ENCODE data around the gene CIB4.

Gene CIB4

DNA sequence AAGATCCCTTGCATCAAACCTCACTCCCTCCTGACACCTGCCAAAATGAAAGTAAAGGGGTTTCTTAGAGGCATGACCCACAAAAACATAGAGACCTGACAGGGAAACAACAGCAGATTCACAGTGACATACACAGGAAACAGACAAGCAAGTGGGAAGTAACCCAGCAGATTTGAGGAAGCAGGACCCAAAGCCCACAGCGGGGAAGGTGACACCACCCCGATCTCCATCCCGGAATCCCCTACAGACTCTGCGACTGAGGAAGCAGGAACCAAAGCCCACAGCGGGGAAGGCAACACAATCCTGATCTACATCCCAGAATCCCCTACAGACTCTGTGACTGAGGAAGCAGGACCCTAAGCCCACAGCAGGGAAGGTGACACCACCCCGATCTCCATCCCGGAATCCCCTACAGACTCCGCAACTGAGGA, 21.6 kb downstream of the CIB4 start:
- DNase-seq = no peak

DNA sequence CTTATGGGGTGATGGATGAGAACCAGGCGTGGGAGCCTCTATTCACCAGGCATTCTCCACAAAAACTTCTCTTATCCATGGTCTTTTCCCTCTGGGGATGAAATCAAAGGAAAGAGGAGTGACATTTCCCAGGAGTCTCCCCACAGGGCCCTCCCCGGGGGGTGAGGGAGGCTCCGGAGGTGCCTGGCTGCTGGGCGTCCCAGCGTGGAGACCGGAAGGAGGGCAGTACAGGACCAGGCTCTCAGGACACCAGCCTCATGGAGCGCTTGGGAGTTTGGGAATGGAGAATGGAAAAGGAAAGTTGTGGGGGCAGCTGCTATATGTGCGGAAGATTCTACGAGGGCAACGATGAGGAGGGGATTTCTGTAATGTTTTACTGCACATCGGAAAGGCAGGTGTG, 22.1 kb downstream of the CIB4 start:
- no peak for DNase-seq

DNA sequence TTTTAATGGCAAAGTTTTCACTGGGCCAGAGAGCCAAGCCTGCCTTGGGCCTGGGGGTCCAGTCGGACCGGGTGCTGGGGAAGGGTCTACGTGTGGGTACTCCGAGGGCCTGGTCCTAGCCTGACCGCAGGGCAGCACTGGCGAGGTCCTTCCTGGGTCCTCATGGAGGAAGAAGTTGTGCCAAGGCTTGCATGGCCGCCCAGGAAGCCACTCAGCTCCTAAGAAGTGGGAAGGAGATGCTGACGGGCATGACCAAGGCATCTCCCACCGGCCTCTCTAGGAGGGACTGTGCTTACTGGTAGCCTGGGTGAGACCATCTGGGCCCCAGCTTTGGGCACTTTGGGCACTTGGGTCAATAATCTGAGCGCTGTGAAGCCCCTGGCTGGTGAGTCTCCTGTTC, 22.6 kb downstream of the CIB4 start:
- no peak for DNase-seq

DNA sequence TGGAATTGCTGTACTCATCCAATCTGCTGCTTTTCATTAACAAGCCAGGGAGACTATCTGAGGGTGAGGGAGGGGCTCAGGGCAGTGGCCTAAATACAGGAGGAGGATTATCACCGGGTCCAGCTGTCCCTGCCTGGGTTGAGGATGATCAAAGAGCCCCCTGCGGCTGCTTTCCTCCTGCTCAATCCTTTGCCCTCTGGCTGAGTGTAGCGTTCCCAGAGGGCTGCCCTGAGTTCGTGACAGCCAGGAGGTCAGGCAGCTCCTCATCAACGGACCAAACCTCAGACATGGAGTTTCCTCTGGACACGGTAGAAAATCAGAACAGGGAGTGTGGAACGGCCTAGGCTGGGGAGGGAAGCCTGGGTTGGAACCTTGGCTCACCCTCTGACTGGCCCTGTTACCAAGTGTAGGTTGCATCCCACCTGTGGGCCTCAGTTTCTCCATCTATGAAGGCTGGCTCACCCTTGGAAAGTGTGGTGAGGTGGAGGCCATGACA, 23.5 kb downstream of the CIB4 start:
- DNase-seq = no peak

DNA sequence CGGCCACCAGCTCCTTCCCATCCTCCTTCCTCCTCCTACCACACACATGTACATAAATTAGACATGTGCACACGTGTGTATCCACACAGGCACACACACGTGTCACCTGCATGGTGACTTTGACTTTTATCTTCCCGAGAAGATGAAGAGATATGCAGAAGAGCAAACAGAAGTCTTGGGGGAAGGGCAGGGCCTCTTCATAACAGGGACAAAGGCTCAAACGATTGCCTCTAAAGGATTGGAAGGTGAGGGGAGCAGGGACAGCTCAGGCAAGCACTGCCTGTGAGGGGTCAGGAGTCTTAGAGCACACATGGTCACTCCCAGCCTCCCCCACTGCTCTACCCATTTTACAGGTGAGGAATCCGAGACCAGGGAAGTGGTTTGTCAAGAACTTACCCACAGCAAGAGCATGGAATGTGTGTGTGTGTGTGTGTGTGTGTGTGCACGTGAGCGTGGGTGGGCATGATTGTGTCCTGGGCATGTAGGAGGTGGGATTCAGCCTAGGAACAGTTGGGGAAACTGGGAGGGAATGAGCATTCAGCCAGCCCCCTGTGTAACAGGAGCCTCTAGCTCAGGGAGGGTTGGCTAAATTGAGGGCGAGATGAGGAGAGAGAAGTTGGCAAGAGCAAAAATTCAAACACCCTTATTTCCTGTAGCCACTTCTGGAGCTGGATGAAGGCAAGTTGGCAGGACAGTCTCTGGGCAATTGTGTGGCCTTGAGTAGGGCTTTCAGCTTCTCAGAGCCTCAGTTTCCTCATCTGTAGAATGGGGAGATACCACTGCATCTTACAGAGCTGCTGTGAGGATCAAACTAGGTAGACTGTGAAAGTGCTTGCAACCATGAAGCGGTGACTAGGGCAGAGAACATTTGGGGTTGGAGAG, 24.2 kb downstream of the CIB4 start:
- DNase-seq = no peak

DNA sequence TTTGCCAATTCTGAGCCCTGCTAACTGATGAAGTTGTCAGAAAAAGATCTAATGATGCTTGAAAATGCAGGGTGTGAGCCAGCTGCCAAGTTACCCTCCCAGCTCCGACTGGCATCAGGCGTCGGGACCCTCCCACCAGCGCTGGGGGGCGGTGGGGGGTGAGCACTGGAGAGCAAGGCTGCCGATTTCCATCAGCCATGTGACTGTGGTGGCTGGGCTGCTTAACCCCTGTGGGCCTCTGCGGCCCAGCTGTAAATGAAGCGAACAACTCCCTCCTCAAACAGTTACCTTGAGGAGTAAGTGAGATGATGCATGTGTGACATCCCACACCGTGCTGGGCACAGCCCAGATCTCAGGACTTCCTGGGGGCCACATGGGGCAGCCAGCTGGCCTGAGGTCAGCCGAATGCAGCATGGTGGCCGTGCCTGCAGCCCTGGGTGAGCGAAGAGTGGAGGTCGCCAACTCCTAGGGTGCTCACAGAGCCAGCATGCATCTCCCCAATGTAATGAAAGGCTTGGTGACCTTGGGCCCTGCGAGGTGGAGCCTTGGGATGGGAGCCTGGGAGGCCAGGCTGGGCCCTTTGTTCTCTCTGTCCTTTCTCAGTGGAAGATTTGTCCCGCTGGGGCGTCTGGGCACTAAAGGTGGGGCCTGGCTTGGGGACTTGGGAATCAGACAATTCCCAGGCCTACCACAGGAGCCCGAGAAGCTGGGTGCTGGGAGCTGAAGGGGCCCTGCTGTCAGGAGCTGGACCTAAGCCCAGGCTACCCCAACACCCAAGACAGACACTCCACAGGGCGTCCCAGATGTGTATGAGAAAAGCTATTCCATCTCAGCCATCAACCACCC, 25.1 kb downstream of the CIB4 start:
- DNase-seq = no peak

DNA sequence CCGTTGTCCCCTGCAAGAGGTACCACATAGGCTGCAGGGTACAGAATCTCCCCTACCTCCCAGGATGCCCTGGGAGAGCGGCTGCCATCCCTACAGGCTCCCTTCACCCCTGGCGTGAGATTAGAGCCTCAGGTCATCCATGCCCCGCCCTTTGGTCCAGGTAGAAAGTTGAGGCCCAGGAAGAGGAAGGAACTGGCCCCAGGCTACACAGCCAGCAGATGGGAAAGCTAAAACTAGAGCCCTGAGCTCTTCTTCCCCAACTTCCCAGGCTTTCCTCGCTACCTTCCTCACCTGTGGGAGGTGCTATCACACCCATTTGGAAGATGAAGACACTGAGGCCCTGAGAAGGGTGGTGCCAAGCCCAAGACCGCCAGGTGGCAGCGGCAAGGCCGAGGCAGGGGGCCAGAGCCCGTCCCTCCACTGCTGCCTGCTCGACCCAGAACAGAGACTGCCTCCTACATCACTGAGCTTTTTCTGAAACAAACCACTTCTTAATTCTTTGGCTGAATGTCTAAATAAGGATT, 25.8 kb downstream of the CIB4 start:
- no peak for DNase-seq

DNA sequence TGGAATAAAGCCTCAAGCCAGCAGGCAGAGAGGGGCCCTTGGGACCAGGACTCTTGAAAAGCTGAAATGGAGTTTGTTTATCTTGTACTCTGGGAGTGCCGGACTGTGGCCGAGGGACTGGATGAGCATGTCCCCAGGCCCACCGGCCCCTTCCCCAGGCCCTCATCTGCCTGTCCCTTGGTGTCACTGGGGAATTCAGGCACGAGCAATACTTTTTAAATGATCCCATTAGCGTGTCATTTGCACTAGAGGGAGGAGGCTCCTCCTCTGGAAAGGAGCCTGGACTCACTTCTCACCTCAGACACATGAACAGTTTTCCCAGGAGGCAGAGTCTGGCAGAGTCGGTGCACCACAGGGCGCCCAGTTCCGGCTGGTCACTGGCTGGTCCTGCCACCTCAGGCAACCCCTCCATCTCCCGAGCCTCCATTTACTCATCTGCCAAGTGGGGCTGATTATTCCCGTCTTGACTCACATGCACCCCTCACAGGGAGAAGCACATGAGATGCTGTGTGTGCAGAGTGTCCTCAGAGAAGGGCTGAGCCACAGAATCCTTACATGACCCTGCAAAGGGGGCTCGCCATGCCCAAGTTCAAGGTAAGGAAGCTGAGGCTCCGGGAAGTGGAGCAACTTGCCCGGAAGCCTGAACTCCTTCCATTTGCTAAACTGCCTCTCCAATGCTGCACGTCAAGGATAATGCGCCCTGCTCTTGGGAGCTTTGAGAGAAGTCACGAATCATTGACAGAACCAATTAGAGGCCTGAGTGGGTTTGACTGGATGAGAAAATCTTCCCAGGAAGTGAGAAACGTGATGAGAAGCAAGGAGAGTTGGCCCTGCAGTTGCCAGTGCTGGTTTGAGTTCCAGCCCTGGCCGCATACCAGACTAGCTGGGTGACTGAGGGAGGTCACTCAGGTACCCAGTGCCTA, 26.7 kb downstream of the CIB4 start:
- no peak for DNase-seq

DNA sequence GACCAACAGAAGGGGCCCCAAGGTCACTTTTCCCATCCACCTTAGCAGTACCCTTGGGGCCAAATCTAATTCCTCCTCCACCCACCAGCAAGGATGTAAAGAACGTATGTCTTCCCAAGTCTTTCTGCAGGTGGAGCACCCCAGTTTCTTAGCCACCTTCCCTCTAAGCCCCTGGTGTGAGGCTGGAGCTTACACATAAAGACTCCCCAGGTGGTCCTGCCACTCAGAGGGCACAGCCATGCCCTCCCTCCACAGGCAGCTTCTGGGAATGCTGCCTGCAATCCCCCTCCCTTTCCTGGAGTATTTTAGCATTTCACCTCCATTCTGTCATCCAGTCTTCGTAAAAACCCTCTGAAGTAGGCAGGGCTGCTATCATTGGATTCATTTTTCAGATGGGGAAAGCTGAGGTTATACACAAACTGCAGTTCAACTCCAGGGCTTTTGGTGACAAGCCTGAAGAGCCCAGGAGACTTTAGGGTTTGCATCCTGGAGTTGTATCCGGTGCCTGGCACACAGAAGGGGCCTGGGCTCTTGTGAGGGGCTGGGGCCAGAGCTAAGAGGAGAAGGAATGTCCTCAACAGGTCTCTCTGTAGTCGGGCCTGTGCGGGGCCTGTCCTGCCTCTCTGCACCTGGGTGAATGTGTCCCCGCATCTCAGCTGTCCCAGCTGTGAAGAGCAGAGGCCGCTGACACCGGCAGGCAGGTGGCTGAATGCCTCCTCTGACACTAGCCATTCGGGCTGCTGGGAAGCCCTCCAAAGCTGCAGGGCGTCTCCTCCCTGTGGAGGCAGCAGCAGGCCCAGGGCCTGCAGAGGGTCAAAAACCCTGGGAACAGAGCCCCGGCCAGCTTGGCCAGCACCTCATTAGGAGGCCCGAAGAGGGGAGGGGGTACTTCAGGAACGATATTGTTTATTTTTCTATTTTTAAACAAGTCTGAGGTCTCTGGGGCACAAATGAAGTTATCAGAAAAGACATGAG, 27.6 kb downstream of the CIB4 start:
- no peak for DNase-seq

DNA sequence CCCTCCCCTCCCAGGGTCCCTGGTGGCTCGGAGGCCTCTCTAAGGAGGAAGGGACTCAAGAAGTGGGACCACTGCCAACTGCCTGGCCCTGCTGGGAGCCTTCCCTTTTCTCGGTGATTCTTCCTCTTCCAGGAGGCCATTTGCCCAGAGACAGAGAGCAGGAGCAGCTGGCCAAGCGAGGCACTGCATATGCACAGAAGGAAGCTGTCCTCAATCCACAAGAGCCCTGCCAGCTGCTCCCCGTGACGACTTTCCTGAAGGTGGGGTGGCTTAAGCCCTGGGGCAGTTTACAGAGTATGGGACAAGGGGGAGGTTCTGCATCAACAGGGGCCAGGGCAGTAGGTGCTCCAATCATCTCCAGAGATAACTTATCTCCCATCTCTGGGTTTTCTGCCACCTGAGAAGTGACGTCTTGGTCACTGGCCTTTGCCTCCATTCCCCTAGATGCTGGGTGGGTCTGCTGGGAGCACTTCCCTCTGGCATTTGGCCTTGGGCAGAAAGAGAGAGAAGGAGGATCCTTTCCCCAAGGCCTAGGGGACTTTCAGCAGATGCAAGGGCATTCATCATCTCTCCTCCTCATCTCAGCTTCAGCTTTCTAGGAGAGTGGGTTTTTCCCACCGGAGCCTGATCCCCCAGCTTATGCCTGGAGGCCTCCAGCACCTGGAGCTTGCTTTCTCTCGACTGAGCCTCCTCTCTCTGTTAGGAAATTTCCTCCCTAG, 28.5 kb downstream of the CIB4 start:
- no peak for DNase-seq

DNA sequence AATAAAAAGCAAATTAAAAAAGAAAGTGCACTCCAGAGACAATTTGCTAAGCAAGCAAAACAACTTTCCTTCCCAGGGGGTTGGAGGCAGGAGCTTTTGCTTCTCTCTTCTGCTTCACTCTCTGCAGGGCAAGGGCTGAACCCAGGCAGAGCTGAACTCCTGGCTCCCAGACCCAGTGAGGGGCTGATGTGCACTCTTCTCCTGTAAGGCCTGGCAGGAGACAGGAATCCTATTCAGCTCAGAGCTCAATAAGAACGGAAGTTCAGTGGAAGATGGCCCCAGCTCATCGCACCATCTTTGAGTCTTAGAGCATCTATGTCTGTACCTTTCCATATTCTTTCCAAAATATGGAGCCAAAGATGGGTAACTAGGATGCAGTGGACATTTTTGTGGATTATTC, 29.1 kb downstream of the CIB4 start:
- DNase-seq = no peak

DNA sequence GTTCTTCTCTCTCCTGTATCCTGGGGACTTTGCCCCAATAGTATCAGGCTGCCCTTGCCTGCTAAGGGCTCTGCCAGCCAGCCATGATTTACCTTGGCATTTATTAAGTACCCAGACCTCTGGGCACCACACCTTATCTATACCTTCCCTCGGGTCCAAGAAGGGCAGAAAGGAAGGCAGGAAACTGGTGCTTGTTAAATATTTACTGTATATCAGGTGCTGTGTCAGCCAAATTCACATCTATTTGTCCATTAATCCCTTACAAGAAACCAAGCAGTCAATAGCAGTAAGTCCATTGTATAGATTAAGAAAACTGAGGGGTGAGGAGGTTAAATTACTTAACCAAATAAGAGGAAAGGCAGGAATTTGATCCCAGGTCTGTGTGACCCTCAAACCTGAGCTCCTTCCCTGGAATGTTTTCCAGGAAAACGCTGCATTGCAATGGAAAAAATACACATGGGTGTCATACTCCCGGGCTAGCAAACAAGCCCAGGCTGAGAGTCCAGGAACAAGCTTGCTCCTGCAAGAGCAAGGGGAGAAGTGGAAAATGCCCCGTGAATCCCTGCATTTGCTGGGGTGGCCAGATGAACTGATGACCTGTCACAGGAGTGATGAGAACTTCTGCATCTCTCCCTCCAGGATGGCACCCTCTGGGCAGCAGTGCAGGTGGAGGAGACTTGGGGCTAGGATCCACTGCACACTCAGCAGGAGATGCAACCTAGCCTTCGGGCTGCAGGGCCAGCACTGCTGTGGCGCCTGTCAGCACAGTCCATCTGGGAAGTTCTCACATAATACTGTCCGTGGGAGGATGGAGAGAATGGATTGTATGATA, 30.4 kb downstream of the CIB4 start:
- no peak for DNase-seq

DNA sequence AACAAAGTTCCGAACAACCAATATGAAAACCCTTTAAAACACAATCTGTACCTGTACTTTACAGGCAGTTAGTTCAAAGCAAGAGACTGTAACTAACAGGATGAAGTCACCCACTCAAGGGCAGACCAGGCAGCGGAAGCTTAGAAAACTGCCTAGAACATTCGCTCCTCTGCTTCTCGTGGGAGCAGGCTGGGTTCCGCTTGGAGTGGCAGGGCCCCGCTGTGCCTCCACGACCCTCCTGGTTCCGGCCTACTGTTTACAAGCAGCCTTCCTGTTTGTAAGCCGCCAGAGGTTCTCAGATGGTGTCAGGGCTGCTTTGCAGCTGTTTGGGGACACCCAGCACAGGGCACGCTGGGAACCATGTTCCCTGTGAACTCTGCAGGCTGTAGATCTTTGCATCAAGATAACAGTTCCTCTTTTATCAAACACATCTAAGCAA, 31.3 kb downstream of the CIB4 start:
- DNase-seq = no peak

DNA sequence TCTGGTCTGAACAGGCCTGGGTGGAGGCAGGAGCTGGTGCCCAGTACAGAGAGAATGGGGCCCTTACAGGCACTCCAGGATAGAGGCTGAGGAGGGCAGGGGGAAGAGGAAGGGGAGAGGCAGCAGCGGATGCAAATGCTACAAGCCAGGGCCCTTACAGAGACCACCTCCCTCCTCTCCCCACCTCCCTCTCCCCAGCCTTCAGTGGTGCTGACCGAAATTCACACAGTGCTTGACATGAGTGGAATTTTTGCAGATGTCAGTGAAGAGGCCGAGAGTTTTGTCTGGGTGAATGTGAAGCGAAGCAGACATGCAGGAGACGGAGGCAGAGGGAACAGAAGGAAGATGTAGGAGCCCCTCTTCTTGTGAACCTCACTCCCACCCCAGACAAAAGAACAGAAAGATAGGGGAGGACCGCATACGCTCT, 31.9 kb downstream of the CIB4 start:
- no peak for DNase-seq

DNA sequence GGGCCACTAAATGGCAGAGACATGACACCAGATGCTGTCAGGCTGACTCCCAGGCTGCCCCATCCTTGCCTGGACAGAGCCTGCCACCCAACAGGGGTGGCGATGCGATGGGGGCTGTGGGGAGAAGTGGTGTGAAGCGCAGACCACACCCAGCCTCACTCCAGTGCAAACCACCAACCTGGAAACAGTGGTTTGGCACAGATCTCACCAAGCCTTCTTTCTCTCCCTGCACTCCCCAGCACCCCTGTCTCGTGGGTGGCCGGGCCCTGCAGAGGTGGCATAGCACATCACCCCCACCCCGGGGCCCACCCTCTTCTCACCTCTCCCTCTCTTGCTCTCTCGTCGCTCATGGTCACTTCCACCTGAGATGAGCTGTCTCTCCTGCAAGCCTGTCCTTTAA, 32.6 kb downstream of the CIB4 start:
- no peak for DNase-seq

DNA sequence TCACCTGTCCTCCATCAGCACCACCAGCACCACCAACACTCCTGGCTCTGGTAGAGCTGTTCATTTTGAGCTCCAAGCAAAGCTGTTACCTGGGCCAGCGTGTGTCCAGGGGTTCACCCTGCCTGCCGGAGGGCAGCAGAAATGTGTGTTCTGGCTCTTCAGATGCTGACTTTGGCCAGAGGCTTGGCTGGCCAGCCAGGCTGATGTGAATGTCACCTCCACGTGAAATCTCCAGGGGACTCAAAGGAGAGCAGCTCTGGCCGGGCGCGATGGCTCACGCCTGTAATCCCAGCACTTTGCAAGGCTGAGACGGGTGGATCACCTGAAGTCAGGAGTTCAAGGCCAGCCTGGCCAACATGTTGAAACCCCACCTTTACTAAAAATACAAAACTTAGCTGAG, 33.5 kb downstream of the CIB4 start:
- no peak for DNase-seq

DNA sequence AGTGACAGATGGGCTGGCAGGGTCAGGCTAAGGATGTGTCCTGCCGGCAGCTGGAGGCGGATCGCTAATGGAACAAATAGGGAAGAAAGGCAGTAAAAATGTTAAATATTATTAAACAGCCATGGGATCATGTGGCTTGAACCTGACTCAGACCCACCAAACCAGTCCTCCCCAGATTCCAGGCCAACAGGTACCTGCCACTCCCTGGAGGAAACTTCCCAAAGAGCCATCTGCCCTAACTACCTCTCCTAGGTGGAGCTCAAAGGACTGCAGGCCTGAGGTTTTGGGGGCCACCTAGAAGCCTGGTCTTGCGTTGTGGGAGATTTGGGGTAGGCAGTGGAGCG, 34.3 kb downstream of the CIB4 start:
- DNase-seq = no peak

DNA sequence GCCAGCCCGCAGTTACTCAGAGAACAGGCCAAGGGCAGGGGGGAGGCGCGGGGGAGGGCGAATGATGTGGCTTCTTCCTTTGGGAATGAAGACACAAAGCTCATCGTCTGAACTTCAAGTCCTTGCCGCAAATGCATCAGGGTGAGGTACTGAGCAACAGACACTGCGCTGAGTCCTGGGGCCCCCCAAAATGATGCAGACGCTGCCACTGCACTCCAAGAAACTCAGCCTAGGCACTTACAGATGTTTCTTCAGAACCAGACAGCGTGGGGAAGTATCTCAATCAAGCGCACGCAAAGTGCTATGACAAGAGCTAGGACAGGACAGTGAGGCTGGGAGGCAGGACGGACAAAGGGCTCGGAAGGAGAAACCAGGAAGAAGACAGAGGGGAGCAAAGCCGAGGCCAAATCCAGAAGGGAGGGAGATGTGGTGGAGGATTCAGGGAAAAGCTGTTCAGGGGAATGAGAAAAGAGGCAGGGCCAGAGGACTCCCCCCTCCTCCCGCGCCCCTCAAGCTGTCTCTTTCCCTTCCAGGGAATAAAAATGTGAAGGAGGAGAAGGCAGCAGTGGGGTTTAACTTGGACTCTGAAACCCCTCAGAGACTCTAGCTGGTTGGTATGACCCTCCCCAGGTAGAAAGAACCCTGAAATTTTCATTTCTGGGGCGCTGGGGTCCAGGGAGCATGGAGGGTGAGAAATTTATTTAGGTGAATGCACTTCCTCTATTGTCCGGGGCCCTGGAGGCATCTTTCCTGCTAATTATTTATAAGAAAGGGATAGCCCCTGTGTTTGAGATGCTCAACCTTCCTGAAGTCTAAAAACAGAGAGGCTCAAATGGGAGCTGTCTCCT, 34.9 kb downstream of the CIB4 start:
- no peak for DNase-seq
